Osteocyte (in vitro differentiated cells): ENCODE data around the gene FOXE3. TPM values are rescaled to one million over a fixed set of nuclear protein-coding genes. Genes with fewer than 3 reads are reported as not detected.

Experiments
- DNase-seq: peaks from one replicate; pipeline ENCODE4 v3.0.0; 2021; ENCODE audit warnings: mixed read lengths; ENCODE audit not compliant: unreplicated experiment; ENCODE audit errors: extremely low spot score
- H3K27ac Mint-ChIP-seq: one replicate; pipeline ENCODE4 v1.8.0; 2021; ENCODE audit warnings: mild to moderate bottlenecking, mixed read lengths; ENCODE audit not compliant: unreplicated experiment
- H3K27me3 Mint-ChIP-seq: one replicate; pipeline ENCODE4 v1.8.0; 2021; ENCODE audit warnings: mixed read lengths; ENCODE audit not compliant: unreplicated experiment
- H3K36me3 Mint-ChIP-seq: one replicate; pipeline ENCODE4 v1.8.0; 2021; ENCODE audit warnings: mixed read lengths; ENCODE audit not compliant: unreplicated experiment
- H3K4me1 Mint-ChIP-seq: one replicate; pipeline ENCODE4 v1.8.0; 2021; ENCODE audit warnings: mixed read lengths; ENCODE audit not compliant: unreplicated experiment
- H3K4me3 Mint-ChIP-seq: one replicate; pipeline ENCODE4 v1.8.0; 2021; ENCODE audit warnings: mild to moderate bottlenecking, moderate library complexity, mixed read lengths; ENCODE audit not compliant: unreplicated experiment
- H3K9me3 Mint-ChIP-seq: one replicate; pipeline ENCODE4 v1.8.0; 2021; ENCODE audit warnings: mixed read lengths; ENCODE audit not compliant: unreplicated experiment
- CTCF ChIP-seq: fragments of 200-600 bp; sonication (generic); IDR thresholded peaks from 2 replicates; pipeline ENCODE4 v1.5.0; 2021; ENCODE audit warnings: antibody characterized with exemption, mild to moderate bottlenecking, moderate library complexity
- total RNA-seq: library from RNA; stranded (reverse); gene quantifications from 2 replicates; pipeline ENCODE4 v1.2.1, GENCODE V29; 2021

FOXE3 gene
- total RNA-seq, 1 donor from 2014 or later, result not detected

- Mint-ChIP-seq H3K4me1 (peaks cover 5% of the 10 kb centered on the region), H3K4me3 (no peak overlapping the region), H3K9me3 (no peaks in the 10 kb centered on the region), H3K27me3 (no peaks in the 10 kb centered on the region), H3K36me3 (no peaks in the 10 kb centered on the region), H3K27ac (no peak overlapping the region)
- peak; percentile 89 for TF ChIP-seq CTCF
- no peak for DNase-seq
Observed at GRCh38 chr1:47424336-47424982, 8.4 kb downstream of the FOXE3 start.

GRCh38 chr1:47431534-47431933 is 15.4 kb downstream of the FOXE3 start:
- Mint-ChIP-seq H3K27me3 (peaks cover 7% of the 10 kb centered on the region), H3K9me3 (no peaks in the 10 kb centered on the region), H3K4me3 (no peak overlapping the region), H3K27ac (peak overlapping the region; percentile 82), H3K36me3 (no peaks in the 10 kb centered on the region), H3K4me1 (peaks cover 33% of the 10 kb centered on the region)
- TF ChIP-seq CTCF, result no peak
- DNase-seq, result no peak

- DNase-seq, result peak; percentile 92
- TF ChIP-seq CTCF, result peak; percentile 90
- Mint-ChIP-seq H3K36me3 (no peaks in the 10 kb centered on the region), H3K4me1 (peaks cover 37% of the 10 kb centered on the region), H3K9me3 (no peaks in the 10 kb centered on the region), H3K27me3 (peaks cover 7% of the 10 kb centered on the region), H3K27ac (peak overlapping the region; percentile 82), H3K4me3 (peak overlapping the region; percentile 36)
Observed at GRCh38 chr1:47432071-47433036, 16.3 kb downstream of the FOXE3 start.

GRCh38 chr1:47433037-47433421 is 16.9 kb downstream of the FOXE3 start:
- peaks cover 37% of the 10 kb centered on the region for H3K4me1 Mint-ChIP-seq
- no peaks in the 10 kb centered on the region for H3K9me3 Mint-ChIP-seq
- H3K36me3 Mint-ChIP-seq, result no peaks in the 10 kb centered on the region
- H3K4me3 Mint-ChIP-seq, result peak overlapping the region; percentile 46
- no peak overlapping the region for H3K27ac Mint-ChIP-seq
- DNase-seq, result no peak
- H3K27me3 Mint-ChIP-seq, result peaks cover 7% of the 10 kb centered on the region
- no peak for TF ChIP-seq CTCF

GRCh38 chr1:47433477-47434050 is 17.5 kb downstream of the FOXE3 start:
- Mint-ChIP-seq H3K27ac (no peak overlapping the region), H3K4me1 (peaks cover 37% of the 10 kb centered on the region), H3K9me3 (no peaks in the 10 kb centered on the region), H3K4me3 (peak overlapping the region; percentile 60), H3K36me3 (no peaks in the 10 kb centered on the region), H3K27me3 (peaks cover 7% of the 10 kb centered on the region)
- no peak for DNase-seq
- no peak for TF ChIP-seq CTCF
